Measurements from ENCODE around the gene NVL.

The NVL gene

GRCh38 chr1:224276771-224277487 is 53.0 kb downstream of the NVL start:
- DNase-seq: no peak

DNA sequence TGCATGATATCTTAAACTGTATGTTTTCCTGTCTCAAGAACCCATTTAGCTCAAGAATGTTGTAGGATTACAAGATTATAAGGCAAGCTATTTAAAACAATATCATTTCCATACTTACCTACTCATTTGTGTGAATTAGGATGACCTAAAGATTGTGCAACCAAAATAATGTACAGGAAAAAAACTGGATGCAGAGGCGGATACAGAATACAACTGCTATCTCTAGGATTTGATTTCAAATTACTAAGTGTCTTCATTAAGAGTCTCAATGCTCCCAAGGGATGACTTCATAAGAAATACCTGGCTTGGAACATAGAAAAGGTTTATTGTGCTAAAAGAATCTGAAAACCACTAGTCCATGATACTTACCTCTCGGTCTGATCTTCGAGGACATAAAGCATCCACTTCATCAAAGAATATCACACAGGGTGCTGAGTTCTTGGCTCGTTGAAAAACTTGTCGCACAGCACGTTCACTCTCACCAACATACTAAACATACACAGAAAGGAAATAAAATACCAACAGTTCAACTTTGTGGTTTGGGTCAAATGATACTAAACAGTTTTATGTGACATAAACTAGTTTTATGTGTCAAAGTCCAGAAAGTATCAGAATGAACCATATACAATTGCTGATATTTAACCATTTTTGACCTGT is 54.9 kb downstream of the NVL start:
- no peak for DNase-seq

DNA sequence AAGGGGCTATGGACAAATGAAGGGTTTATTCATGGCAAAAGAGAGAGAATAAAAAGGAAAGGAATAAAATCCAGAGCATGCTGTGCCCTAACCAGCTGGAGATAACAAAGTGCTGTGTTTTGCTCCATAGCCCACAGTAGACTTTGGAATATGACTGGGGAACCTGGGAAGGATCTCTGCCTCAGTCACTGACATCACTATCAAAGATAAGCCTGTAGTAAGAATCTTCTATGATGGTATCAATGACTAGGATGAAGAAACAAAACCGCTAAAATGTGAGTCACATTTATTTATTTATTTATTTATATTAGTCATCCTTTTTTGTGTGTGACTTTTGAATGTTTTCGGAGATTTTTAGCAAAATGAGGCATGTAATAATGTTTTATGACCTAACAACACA is 56.3 kb downstream of the NVL start:
- DNase-seq: no peak

- DNase-seq: no peak
Observed at GRCh38 chr1:224271106-224271505, 58.9 kb downstream of the NVL start.

DNA sequence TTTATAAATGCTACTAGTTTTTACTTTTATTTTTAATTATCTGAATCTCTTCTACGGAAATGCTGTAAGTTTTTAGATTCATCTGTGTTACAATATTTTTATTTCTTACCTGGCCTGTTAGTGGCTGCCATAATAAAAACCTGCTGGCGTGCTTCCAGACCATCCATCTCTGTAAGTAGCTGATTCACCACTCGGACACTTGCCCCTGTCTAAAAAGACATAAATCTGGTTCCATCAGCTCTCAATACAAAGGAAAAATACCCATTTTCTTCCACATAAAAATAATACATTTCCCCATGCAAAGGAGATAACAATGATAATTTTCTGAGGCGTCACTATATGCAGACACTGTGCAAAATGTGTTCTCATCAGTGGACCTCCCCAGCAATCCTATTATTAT is 62.0 kb downstream of the NVL start:
- no peak for DNase-seq

DNA sequence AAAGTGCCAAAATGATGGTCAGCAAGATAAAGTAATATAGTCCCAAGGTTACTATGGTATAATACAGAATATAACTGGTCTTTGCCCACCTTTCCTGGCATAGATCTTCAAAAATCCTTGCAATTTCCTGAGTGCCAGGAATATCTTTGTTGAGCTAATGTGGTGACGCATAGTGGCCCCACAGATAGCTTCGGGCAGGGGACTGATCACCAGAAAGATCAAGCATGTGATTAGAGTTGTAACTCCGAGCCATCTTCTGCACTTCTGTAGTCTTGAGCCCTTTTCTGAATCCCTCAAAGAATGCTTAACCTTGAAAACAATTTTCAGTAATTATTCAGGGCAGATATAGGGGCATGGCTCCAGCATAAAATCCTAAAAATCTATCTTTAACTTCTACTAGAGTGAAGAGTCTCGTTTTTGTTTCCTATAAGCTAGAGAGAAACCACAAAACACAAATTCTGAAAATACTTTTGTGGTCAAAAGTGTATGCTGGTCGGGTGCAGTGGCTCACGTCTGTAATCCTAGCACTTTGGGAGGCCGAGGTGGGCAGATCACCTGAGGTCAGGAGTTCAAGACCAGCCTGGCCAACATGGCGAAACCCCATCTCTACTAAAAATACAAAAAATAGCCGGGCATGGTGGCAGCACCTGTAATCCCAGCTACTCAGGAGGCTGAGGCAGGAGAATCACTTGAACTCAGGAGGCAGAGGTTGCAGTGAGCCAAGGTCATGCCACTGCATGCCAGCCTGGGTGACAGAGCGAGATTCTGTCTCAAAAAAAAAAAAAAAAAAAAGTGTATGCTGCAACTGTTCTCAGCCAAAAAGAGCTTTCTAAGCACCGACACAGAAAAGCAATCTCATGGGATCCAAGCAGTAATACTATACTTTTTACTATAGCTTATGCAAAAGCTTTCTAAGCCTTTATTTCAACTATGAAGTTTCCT is 62.8 kb downstream of the NVL start:
- DNase-seq: no peak

GRCh38 chr1:224266105-224266914 is 63.7 kb downstream of the NVL start:
- no peak for DNase-seq

DNA sequence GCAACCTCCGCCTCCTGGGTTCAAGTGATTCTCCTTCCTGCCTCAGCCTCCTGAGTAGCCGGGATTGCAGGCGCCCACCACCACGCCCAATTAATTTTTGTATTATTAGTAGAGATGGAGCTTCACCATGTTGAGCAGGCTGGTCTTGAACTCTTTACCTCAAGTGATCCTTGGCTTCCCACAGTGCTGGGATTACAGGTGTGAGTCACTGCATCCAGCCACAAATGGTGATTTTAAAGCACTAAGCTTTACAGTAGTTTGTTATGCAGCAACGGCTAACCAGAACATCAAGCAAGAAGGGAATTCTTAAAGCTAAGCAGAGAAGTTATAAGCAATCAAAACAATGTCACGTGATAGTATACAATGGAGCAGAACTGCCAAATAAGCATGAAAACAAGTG is 65.7 kb downstream of the NVL start:
- DNase-seq: no peak

DNA sequence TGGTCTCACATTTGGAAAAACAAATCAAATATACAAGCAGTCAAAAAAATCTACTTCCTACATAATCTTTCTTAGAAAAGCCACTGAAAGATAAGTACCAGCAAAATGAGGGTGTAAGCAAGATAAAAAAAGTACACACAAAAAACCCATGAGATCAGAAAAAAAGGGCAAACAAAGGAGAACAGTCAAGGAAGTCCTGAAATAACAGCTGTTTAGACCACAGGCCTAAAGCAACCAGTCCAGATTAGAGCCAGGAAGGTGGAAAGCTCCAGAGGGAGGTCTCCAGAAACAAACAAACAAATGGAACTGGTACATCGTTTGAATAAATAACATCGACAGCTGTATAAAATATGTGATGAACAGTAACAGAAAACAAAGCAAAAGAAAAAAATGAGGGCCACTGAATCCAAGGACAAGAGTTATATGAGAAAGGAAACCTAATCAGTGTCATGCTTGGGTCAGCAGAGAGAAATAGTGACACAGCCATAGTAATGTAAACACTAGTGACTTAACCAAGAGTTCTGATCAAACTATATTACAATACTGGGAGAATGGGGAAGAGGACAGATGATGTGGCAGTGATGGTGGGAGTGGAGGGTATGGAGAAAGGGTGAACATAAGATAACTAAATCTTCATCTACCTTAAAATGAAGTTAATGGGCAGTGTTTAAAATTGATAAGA is 67.5 kb downstream of the NVL start:
- no peak for DNase-seq

- DNase-seq: no peak
Observed at GRCh38 chr1:224259986-224260385, 70.0 kb downstream of the NVL start.

- no peak for DNase-seq
Observed at GRCh38 chr1:224258351-224258750, 71.6 kb downstream of the NVL start.

DNA sequence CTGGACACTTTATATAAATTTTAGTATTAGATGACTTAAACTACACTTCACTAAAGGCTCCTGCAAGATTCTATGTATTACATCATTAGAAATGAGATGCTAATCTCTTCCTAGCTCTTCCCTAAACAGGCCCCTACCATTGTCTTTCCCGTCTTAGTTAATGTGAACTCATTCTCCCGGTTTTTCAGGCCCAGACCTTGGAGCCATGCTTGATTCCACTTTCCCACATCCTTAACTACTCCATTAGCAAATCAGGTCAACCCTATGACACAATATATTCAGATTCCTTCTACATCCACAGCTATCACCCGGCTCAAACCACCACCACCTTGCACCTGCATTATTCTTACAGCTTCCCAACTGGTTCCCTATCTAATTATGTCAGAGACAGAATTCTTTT is 73.3 kb downstream of the NVL start:
- no peak for DNase-seq

DNA sequence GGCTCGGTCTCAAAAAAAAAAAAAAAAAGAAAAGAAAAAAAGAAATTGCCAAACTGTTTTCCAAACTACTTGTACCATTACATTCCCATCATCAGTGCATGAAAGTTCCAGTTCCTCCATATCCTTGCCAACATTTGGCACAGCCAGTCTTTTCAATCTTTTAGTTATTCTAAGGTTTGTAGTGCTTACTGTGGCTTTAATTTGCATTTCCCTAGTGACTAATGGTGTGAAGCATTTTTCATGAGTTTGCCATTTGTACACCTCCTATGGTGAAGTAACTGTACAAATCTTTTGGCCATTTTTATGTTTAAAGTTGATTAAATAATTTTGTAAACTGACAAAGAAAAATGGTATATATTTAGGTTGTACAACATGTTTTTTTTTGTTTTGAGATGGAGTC is 76.3 kb downstream of the NVL start:
- DNase-seq: no peak

- DNase-seq: no peak
Observed at GRCh38 chr1:224252479-224252878, 77.5 kb downstream of the NVL start.

DNA sequence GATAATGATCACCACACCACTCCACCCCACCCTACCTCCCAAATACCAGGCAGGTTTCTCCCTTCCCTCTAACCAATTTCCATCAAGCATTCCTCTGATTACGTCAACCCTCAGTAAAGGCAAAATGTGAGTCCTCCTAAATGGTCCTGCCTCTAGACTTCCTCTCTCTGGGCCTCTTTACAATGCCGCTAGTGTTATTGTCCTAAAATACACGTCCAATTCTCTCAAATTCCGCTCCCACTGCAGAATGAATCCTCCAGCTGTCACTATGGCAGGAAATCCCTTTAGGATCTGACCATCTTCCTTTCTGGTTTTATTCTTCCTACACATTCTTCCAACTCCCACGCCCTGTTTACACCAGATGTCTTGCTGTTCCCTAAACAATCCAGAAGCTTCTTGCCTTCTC is 78.2 kb downstream of the NVL start:
- DNase-seq: no peak

DNA sequence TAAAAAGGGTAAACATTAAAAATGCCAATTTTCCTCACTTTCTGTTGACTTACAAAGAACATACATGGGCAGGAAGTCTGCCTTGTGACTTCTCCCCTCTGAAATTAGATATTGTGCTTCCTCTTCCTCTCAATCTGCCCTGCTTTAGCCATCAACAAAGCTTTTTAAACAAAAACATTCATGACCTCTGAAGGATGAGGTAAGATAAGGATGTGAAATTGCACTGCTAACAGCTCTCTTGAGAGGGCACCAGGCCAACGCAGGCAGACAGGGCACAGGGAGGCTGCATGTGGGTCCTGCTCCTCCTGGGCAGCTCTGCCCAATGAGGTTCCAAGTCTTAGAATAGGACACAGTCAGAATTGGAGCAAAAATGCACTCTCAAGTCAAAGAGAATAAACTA is 84.8 kb downstream of the NVL start:
- DNase-seq: no peak

DNA sequence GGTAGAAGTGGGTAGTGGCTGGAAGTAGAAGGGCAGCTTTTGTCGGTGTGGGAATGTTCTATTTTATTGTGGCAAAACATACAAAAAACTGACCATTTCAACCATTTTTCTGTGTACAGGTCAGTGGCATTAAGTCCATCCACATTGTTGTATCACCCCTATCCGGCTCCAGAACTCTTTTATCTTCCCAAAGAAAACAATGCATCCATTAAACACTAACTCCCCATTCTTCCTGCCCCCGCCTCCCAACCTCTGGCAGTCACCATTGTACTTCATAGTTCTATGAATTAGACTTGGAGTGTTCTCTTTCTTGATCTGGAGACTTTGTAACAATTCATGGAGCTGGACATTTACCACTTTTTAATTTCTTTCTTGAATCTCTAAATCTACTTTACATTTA is 91.2 kb downstream of the NVL start:
- DNase-seq: no peak

- no peak for DNase-seq
Observed at GRCh38 chr1:224238212-224238611, 91.8 kb downstream of the NVL start.

GRCh38 chr1:224237119-224237881 is 92.7 kb downstream of the NVL start:
- DNase-seq: no peak

GRCh38 chr1:224235813-224236493 is 94.0 kb downstream of the NVL start:
- no peak for DNase-seq

GRCh38 chr1:224234017-224234416 is 96.0 kb downstream of the NVL start:
- DNase-seq: no peak
